GM23248 (cell line): ENCODE measurements around the gene ELAVL2.

ENCODE experiments used
- EZH2 ChIP-seq: fragments of 200-600 bp; sonication (generic); IDR thresholded peaks from 2 replicates; pipeline ENCODE4 v1.6.1; 2018; ENCODE audit warnings: antibody characterized with exemption, mild to moderate bottlenecking; ENCODE audit not compliant: insufficient read depth, poor library complexity, severe bottlenecking
- EZH2phosphoT487 ChIP-seq: fragments of 200-600 bp; sonication (generic); IDR thresholded peaks from 2 replicates; pipeline ENCODE4 v1.6.1; 2018; ENCODE audit warnings: antibody characterized with exemption, moderate library complexity, mild to moderate bottlenecking, low read depth; ENCODE audit not compliant: insufficient read depth

DNA sequence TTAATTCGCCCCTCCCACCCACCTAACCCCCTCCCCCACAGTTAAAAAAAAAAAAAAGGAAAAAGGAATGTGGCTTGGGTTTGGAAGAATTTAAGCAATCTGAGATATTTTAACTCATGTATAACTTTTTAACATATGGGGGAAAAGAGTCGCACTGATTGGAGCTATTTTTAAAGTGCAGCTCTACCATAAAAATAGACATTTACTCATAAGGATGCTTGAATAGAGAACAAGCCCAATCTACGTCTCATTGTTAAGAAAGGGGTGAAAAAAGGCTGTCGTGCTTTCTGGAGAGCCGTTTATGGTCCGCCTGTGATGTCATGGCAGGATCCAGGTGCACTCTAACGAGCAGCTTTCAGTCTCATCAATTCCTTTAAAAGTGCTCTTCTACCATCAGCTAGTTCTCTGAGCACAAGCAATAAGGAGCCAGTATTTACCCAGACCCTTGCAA lies 142.4 kb downstream of the ELAVL2 start:
- no peak for TF ChIP-seq EZH2phosphoT487
- TF ChIP-seq EZH2, result no peak
